WTC11 (cell line): ENCODE measurements around the gene PANX2. TPM values are rescaled to one million over a fixed set of nuclear protein-coding genes. Genes with fewer than 3 reads are reported as not detected.

Experiments used
- ATAC-seq: fragments of 200-7000 bp; cut with Tn5 transposase; 2 replicates; pipeline ENCODE4 v1.10.0; 2021; ENCODE audit warnings: mild to moderate bottlenecking, moderate library complexity
- CTCF ChIA-PET: fragments of 300-600 bp; sonication (Branson Sonifier 250); formaldehyde crosslinking; loops from one replicate; lab custom pipeline; 2021; ENCODE audit warnings: antibody characterized with exemption; lab: Charles Lee
- POLR2A ChIA-PET: fragments of 350-600 bp; sonication (Branson Sonifier 250); formaldehyde crosslinking; loops from one replicate; lab custom pipeline; 2021; ENCODE audit warnings: antibody characterized with exemption; lab: Charles Lee
- DNase-seq: peaks from one replicate; pipeline ENCODE4 v3.0.0; 2021; ENCODE audit warnings: low spot score
- H3K27ac Mint-ChIP-seq: 2 replicates; pipeline ENCODE4 v1.8.0; 2021; ENCODE audit warnings: mixed read lengths
- H3K27me3 Mint-ChIP-seq: 2 replicates; pipeline ENCODE4 v1.8.0; 2021; ENCODE audit warnings: low read depth, mild to moderate bottlenecking, moderate library complexity, mixed read lengths
- H3K36me3 Mint-ChIP-seq: 2 replicates; pipeline ENCODE4 v1.8.0; 2021; ENCODE audit warnings: mixed read lengths
- H3K4me1 Mint-ChIP-seq: 2 replicates; pipeline ENCODE4 v1.8.0; 2022; ENCODE audit warnings: mixed read lengths
- H3K4me3 Mint-ChIP-seq: 2 replicates; pipeline ENCODE4 v1.8.0; 2021; ENCODE audit warnings: mild to moderate bottlenecking, moderate library complexity, mixed read lengths
- H3K9me3 Mint-ChIP-seq: 2 replicates; pipeline ENCODE4 v1.8.0; 2021; ENCODE audit warnings: mixed read lengths
- ATF1 ChIP-seq: sonication (generic); formaldehyde crosslinking; IDR thresholded peaks from 2 replicates; pipeline ENCODE4 v1.8.1; 2023; ENCODE audit warnings: mild to moderate bottlenecking, moderate library complexity, missing genetic modification reagents
- CBFB ChIP-seq: sonication (generic); formaldehyde crosslinking; IDR thresholded peaks from 2 replicates; pipeline ENCODE4 v1.8.1; 2022; ENCODE audit warnings: mild to moderate bottlenecking, low read depth, missing genetic modification reagents
- ERG ChIP-seq: fragments of 250-450 bp; sonication (Bioruptor Pico); IDR thresholded peaks from 2 replicates; pipeline ENCODE4 v1.8.0; 2021; ENCODE audit warnings: mild to moderate bottlenecking
- JAZF1 ChIP-seq: fragments of 250-450 bp; sonication (Bioruptor Pico); IDR thresholded peaks from 2 replicates; pipeline ENCODE4 v1.9.0; 2021; ENCODE audit warnings: moderate library complexity, mild to moderate bottlenecking, inconsistent platforms
- KAT7 ChIP-seq: sonication (generic); formaldehyde crosslinking; IDR thresholded peaks from 2 replicates; pipeline ENCODE4 v1.8.1; 2023; ENCODE audit warnings: missing genetic modification reagents, mild to moderate bottlenecking, borderline replicate concordance
- OVOL2 ChIP-seq: fragments of 250-450 bp; sonication (Bioruptor Pico); IDR thresholded peaks from 2 replicates; pipeline ENCODE4 v1.9.0; 2021; ENCODE audit warnings: mild to moderate bottlenecking, borderline replicate concordance
- PREB ChIP-seq: sonication (generic); formaldehyde crosslinking; IDR thresholded peaks from 2 replicates; pipeline ENCODE4 v1.8.1; 2022; ENCODE audit warnings: mild to moderate bottlenecking, missing genetic modification reagents, moderate library complexity, borderline replicate concordance
- PRRX2 ChIP-seq: fragments of 250-450 bp; sonication (Bioruptor Pico); IDR thresholded peaks from 2 replicates; pipeline ENCODE4 v1.8.0; 2021; ENCODE audit warnings: mild to moderate bottlenecking
- TP53 ChIP-seq: sonication (generic); formaldehyde crosslinking; IDR thresholded peaks from 2 replicates; pipeline ENCODE4 v1.8.1; 2023; ENCODE audit warnings: mild to moderate bottlenecking, missing genetic modification reagents
- USF1 ChIP-seq: sonication (generic); formaldehyde crosslinking; IDR thresholded peaks from 2 replicates; pipeline ENCODE4 v1.8.0; 2022; ENCODE audit warnings: mild to moderate bottlenecking, missing genetic modification reagents
- USF2 ChIP-seq: sonication (generic); formaldehyde crosslinking; IDR thresholded peaks from 2 replicates; pipeline ENCODE4 v1.8.1; 2023; ENCODE audit warnings: mild to moderate bottlenecking, missing genetic modification reagents, moderate library complexity
- ZNF232 ChIP-seq: sonication (generic); formaldehyde crosslinking; IDR thresholded peaks from 2 replicates; pipeline ENCODE4 v1.8.0; 2022; ENCODE audit warnings: mild to moderate bottlenecking, missing genetic modification reagents
- ZNF423 ChIP-seq: fragments of 250-450 bp; sonication (Bioruptor Pico); IDR thresholded peaks from 2 replicates; pipeline ENCODE4 v2.1.2; 2022; ENCODE audit warnings: mild to moderate bottlenecking, moderate library complexity
- ZNF532 ChIP-seq: fragments of 250-450 bp; sonication (Bioruptor Pico); IDR thresholded peaks from 2 replicates; pipeline ENCODE4 v1.9.0; 2021; ENCODE audit warnings: mild to moderate bottlenecking, borderline replicate concordance
- total RNA-seq: library from RNA; stranded (reverse); gene quantifications from 3 replicates; pipeline ENCODE4 v1.2.3, GENCODE V29; 2021

The PANX2 gene
- total RNA-seq, 1 experiment from 2014 or later: 10.2 TPM

- Mint-ChIP-seq H3K4me1 (peaks cover 3% of the 10 kb centered on the region), H3K4me3 (no peak overlapping the region), H3K27me3 (no peaks in the 10 kb centered on the region; the same call in 1 of the 2 replicates), H3K36me3 (no peaks in the 10 kb centered on the region), H3K9me3 (no peaks in the 10 kb centered on the region), H3K27ac (peak overlapping the region; percentile 34)
- ChIA-PET CTCF (no interaction called here), POLR2A (no interaction called here)
- ATAC-seq: no peak
- no peak for TF ChIP-seq ZNF532 (CRISPR knock-in tag)
- no peak for TF ChIP-seq KAT7 (CRISPR knock-in tag)
- TF ChIP-seq ZNF423 (CRISPR knock-in tag): no peak
- TF ChIP-seq USF2: 0 out of 2 replicates have a peak, but pooled peaks have one; percentile 22
- no peak for TF ChIP-seq CBFB
- TF ChIP-seq USF1: no peak
- no peak for TF ChIP-seq TP53 (CRISPR knock-in tag)
- no peak for DNase-seq
These were observed 8.6 kb downstream of the PANX2 start for GRCh38 chr22:50178871-50179869.

- peak overlapping the region; percentile 34; the same call in 1 of the 2 replicates for H3K27ac Mint-ChIP-seq
- ChIA-PET CTCF (interaction anchor here (2.2 kb wide), 1 partner anchor 10 kb away, joined by 7 read pairs; no protein-coding TSS in a partner anchor), POLR2A (no interaction called here)
- no peak overlapping the region for H3K4me3 Mint-ChIP-seq
- TF ChIP-seq ATF1 (no peak), PREB (CRISPR knock-in tag) (no peak), ZNF532 (CRISPR knock-in tag) (no peak), JAZF1 (no peak), OVOL2 (CRISPR knock-in tag) (no peak), ERG (CRISPR knock-in tag) (no peak), PRRX2 (CRISPR knock-in tag) (no peak), ZNF232 (CRISPR knock-in tag) (no peak)
- H3K4me1 Mint-ChIP-seq: peaks cover 3% of the 10 kb centered on the region
- H3K36me3 Mint-ChIP-seq: no peaks in the 10 kb centered on the region
- no peaks in the 10 kb centered on the region for H3K9me3 Mint-ChIP-seq
- ATAC-seq: no peak
- no peaks in the 10 kb centered on the region; the same call in 1 of the 2 replicates for H3K27me3 Mint-ChIP-seq
- no peak for DNase-seq
These were observed 9.6 kb downstream of the PANX2 start for GRCh38 chr22:50179937-50180726.
